CD14-positive monocyte (primary cell): ENCODE data around the gene MOGAT2. TPM values are rescaled to one million over a fixed set of nuclear protein-coding genes. Genes with fewer than 3 reads are reported as not detected.

Experiments
- DNase-seq, 3 donors: peaks; one replicate each; pipeline ENCODE4 v3.0.0-alpha.2; 2011 to 2022
- H2AFZ ChIP-seq: 2 replicates; pipeline ENCODE4 v1.6.0; 2012; ENCODE audit warnings: mild to moderate bottlenecking, low read depth, low read length, inconsistent platforms; ENCODE audit not compliant: insufficient read depth, poor library complexity, severe bottlenecking
- H3K27ac ChIP-seq, 2 donors: 1 replicate in 1 of 2; 2 replicates in 1 of 2; pipeline ENCODE4 v1.5.1; 2012 to 2013; ENCODE audit warnings: low read length in 2 of 2, control low read depth in 1 of 2, inconsistent platforms in 1 of 2, low read depth in 1 of 2, mild to moderate bottlenecking in 1 of 2
- H3K27me3 ChIP-seq, 2 donors: one replicate each; pipeline versions ENCODE4 v1.6.0 to v1.6.1; 2011 to 2013; ENCODE audit warnings: low read length in 2 of 2; ENCODE audit not compliant: control insufficient read depth in 2 of 2, insufficient read depth in 2 of 2
- H3K36me3 ChIP-seq, 2 donors: replicated peaks in 1 of 2; 1 replicate in 1 of 2; 2 replicates in 1 of 2; pipeline versions ENCODE4 v1.5.1 to v1.6.1; 2012 to 2013; ENCODE audit warnings: low read length in 2 of 2, control low read depth in 1 of 2, inconsistent platforms in 1 of 2, mild to moderate bottlenecking in 1 of 2; ENCODE audit not compliant: insufficient read depth in 2 of 2, control insufficient read depth in 1 of 2
- H3K4me1 ChIP-seq, 2 donors: 1 replicate in 1 of 2; 2 replicates in 1 of 2; pipeline versions ENCODE4 v1.5.1 to v1.6.1; 2012 to 2013; ENCODE audit warnings: low read length in 2 of 2, control low read depth in 1 of 2, inconsistent platforms in 1 of 2, mild to moderate bottlenecking in 1 of 2, moderate library complexity in 1 of 2; ENCODE audit not compliant: insufficient read depth in 2 of 2, control insufficient read depth in 1 of 2
- H3K4me2 ChIP-seq: replicated peaks from 2 replicates; pipeline ENCODE3; 2012; ENCODE audit warnings: low read length, moderate library complexity, mild to moderate bottlenecking; ENCODE audit not compliant: poor library complexity, severe bottlenecking; ENCODE audit errors: extremely low read depth
- H3K4me3 ChIP-seq, 3 experiments: fragments of 200-600 bp in 1 of 3; sonication (generic) in 1 of 3; replicated peaks in 1 of 3; 1 replicate in 2 of 3; 2 replicates in 1 of 3; pipeline ENCODE4 v1.5.1; 2011 to 2013; ENCODE audit warnings: low read length in 3 of 3, mild to moderate bottlenecking in 3 of 3, control low read depth in 2 of 3, low read depth in 2 of 3, inconsistent platforms in 1 of 3, moderate library complexity in 1 of 3
- H3K79me2 ChIP-seq: 2 replicates; pipeline ENCODE4 v1.6.0; 2012; ENCODE audit warnings: mild to moderate bottlenecking, control low read depth, inconsistent platforms, low read length, moderate library complexity; ENCODE audit not compliant: insufficient read depth
- H3K9ac ChIP-seq: 2 replicates; pipeline ENCODE4 v1.6.0; 2017; ENCODE audit warnings: low read length, mild to moderate bottlenecking; ENCODE audit not compliant: insufficient read depth, poor library complexity, severe bottlenecking
- H3K9me3 ChIP-seq, 2 donors: replicated peaks in 1 of 2; 1 replicate in 1 of 2; 2 replicates in 1 of 2; pipeline versions ENCODE4 v1.5.1 to v1.6.1; 2012 to 2013; ENCODE audit warnings: low read length in 2 of 2, control low read depth in 1 of 2; ENCODE audit not compliant: control insufficient read depth in 1 of 2, insufficient read depth in 1 of 2
- H4K20me1 ChIP-seq: 2 replicates; pipeline ENCODE4 v1.6.0; 2012; ENCODE audit warnings: mild to moderate bottlenecking, low read length, control low read depth, moderate library complexity; ENCODE audit not compliant: insufficient read depth
- H3K27ac Mint-ChIP-seq, 7 donors: one replicate each; pipeline ENCODE4 v1.8.0; 2020; ENCODE audit warnings: mild to moderate bottlenecking in 7 of 7, mixed read lengths in 7 of 7, moderate library complexity in 6 of 7, inconsistent platforms in 2 of 7
- H3K27me3 Mint-ChIP-seq, 3 donors: one replicate each; pipeline ENCODE4 v1.8.0; 2021 to 2022; ENCODE audit warnings: low read depth in 3 of 3, mild to moderate bottlenecking in 3 of 3, mixed read lengths in 3 of 3, moderate library complexity in 3 of 3, inconsistent platforms in 1 of 3
- H3K36me3 Mint-ChIP-seq, 2 donors: one replicate each; pipeline ENCODE4 v1.8.0; 2020; ENCODE audit warnings: mixed read lengths in 2 of 2, inconsistent platforms in 1 of 2, mild to moderate bottlenecking in 1 of 2
- H3K4me1 Mint-ChIP-seq: one replicate; pipeline ENCODE4 v1.8.0; 2020; ENCODE audit warnings: mild to moderate bottlenecking, mixed read lengths
- H3K4me3 Mint-ChIP-seq, 2 donors: one replicate each; pipeline ENCODE4 v1.8.0; 2020; ENCODE audit warnings: mild to moderate bottlenecking in 2 of 2, mixed read lengths in 2 of 2, moderate library complexity in 1 of 2
- H3K9me3 Mint-ChIP-seq, 7 donors: one replicate each; pipeline ENCODE4 v1.8.0; 2020 to 2022; ENCODE audit warnings: mixed read lengths in 7 of 7, mild to moderate bottlenecking in 6 of 7, moderate library complexity in 6 of 7, inconsistent platforms in 2 of 7
- CTCF ChIP-seq: fragments of 200-600 bp; IDR thresholded peaks from one replicate; pipeline ENCODE4 v1.8.0; 2022; ENCODE audit warnings: antibody characterized with exemption, mild to moderate bottlenecking
- WGBS: methylation state at CpG from one replicate; pipeline ENCODE4 v1.1.5; 2013; ENCODE audit warnings: missing lambda C conversion rate; ENCODE audit not compliant: insufficient coverage; 5-methylcytosine and 5-hydroxymethylcytosine counted together
- intact Hi-C, 2 donors: fragments of 100-400 bp; cut with micrococcal nuclease; formaldehyde crosslinking; loops; one replicate each; pipeline versions ENCODE4 v1.15.0 to v1.15.1; 2023
- polyA plus RNA-seq, 3 donors: library from polyadenylated mRNA; depleted of rRNA in 1 of 3; unstranded in 2 of 3; stranded (reverse) in 1 of 3; fragments of 300-500 nt in 2 of 3; fragments of >200 nt in 1 of 3; fragmentation: Illumina TruSeq in 2 of 3; gene quantifications; 1 replicate in 2 of 3; 2 replicates in 1 of 3; pipeline ENCODE4 v1.2.3, GENCODE V29; 2012 to 2021

Gene MOGAT2
- polyA plus RNA-seq, 3 donors, result not detected

DNA sequence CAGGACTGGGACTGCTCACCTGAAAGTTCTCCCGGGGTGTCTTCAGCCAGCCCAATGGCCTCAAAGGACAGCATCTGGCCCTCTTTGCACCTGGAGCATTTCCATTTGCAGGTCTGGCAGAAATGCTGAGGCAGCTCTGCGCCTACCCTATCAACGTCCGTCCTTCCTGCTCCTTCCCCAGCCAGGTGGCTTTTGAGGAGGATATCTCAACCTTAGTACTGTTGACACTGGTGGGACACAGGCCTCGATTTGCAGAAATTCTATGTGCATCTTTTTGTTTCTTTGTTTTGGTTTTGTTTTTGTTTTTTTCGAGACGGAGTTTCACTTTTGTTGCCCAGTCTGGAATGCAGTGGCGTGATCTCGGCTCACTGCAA lies 5.0 kb downstream of the MOGAT2 start:
- no peaks in the 10 kb centered on the region for H4K20me1 ChIP-seq
- H3K36me3 Mint-ChIP-seq, result no peaks in the 10 kb centered on the region
- DNase-seq, result no peak
- H3K9me3 ChIP-seq, result no peaks in the 10 kb centered on the region
- no peak for TF ChIP-seq CTCF
- H3K9ac ChIP-seq, result no peak overlapping the region
- no peak overlapping the region for H3K27ac Mint-ChIP-seq
- H3K4me1 ChIP-seq, result no peaks in the 10 kb centered on the region
- H3K27ac ChIP-seq, result no peak overlapping the region
- H3K27me3 Mint-ChIP-seq, result peaks cover 0 to 4% (median 0%) of the 10 kb centered on the region in 3 donors
- intact Hi-C loops, result loop anchor here (2.0 to 10.0 kb wide), 4 partner anchors 40 to 145 kb away; no protein-coding TSS in a partner anchor
- H3K9me3 Mint-ChIP-seq, result no peaks in the 10 kb centered on the region
- H3K4me3 ChIP-seq, result no peak overlapping the region
- no peaks in the 10 kb centered on the region for H3K79me2 ChIP-seq
- H2AFZ ChIP-seq, result no peak overlapping the region
- H3K36me3 ChIP-seq, result no peaks in the 10 kb centered on the region
- 100% methylated on average over 3 of the region's 9 CpGs for WGBS
- H3K4me1 Mint-ChIP-seq, result no peaks in the 10 kb centered on the region
- H3K4me3 Mint-ChIP-seq, result no peak overlapping the region
- H3K27me3 ChIP-seq, result no peaks in the 10 kb centered on the region
- H3K4me2 ChIP-seq, result no peak overlapping the region

DNA sequence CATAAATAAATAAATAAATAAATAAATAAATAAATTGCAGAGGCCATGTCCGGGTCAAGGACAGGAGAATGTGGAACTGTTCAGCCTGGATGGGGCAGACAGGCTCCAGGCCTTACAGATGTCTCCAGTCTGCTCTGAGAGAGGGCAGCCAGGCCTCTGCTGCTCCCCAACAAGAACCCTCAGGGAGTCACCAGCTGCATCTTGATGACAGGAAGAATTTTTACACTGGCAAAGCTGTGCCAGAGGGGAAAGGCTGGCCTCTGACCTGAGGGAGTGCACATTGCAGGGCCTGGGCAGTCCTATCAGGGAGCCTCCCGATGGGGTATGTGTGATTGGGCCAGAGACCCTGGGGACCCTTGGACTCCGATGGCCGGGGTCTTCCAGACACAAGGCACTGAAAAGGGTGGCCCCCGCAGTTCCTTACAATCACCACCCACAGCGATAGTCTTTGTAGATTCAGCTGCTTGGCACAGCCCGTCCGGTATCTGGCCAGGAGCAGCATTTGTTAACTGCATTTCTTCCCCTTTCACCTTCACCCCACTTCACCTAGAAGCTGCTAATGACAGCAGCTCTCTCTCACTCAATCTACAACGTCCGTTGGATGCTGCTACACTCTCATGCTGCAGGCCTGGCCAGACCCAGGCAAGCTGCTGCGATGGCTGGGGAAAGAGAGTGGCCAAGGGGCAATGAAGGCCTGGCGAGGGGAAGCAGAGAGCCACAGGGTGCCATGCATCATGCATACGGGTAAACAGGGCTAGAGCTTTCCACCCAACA lies 8.1 kb downstream of the MOGAT2 start:
- intact Hi-C loops, result loop anchor here in 1 of 2 donors (10.0 kb wide), 1 partner anchor 79 kb away; no protein-coding TSS in a partner anchor
- Mint-ChIP-seq H3K36me3 (no peaks in the 10 kb centered on the region), H3K4me3 (no peak overlapping the region), H3K9me3 (peaks cover 0 to 2% (median 0%) of the 10 kb centered on the region in 7 donors), H3K4me1 (no peaks in the 10 kb centered on the region), H3K27ac (peak overlapping the region in 1 of 7 donors; percentile 19), H3K27me3 (peaks cover 0 to 5% (median 0%) of the 10 kb centered on the region in 3 donors)
- Histone ChIP-seq H3K27ac (no peak overlapping the region), H3K79me2 (no peaks in the 10 kb centered on the region), H2AFZ (no peak overlapping the region), H3K4me1 (no peaks in the 10 kb centered on the region), H3K27me3 (no peaks in the 10 kb centered on the region), H3K9me3 (no peaks in the 10 kb centered on the region), H3K4me3 (no peak overlapping the region), H3K4me2 (no peak overlapping the region), H3K9ac (no peak overlapping the region), H3K36me3 (no peaks in the 10 kb centered on the region), H4K20me1 (no peaks in the 10 kb centered on the region)
- DNase-seq, result no peak
- no peak for TF ChIP-seq CTCF
- 93% methylated on average over 11 of the region's 13 CpGs for WGBS
